Measurements from ENCODE around the gene NDUFV1. TPM values are rescaled to one million over a fixed set of nuclear protein-coding genes. Genes with fewer than 3 reads are reported as not detected.
A peak's percentile ranks its signal among the peaks of the same experiment; 100 is the strongest.

Gene NDUFV1
- total and polyA plus RNA-seq, 12 donors = 295 to 712 (median 613) TPM

GRCh38 chr11:67614730-67615714, 8.3 kb downstream of the NDUFV1 start:
- no peaks in the 10 kb centered on the region for H3K9me3 ChIP-seq
- peak in 8 of 9 donors; percentile 17 to 54 (median 49) for TF ChIP-seq CTCF (IDR thresholded peaks at IDR 0.05)
- intact Hi-C loops (cut with DNase I) = no loop called here
- peaks cover 8 to 36% (median 18%) of the 10 kb centered on the region in 9 donors for H3K4me1 ChIP-seq
- peak; percentile 9 to 61 (median 32) for ATAC-seq
- no peak overlapping the region for H3K4me3 ChIP-seq
- H3K27ac ChIP-seq = peak overlapping the region in 4 of 10 donors; percentile 14 to 92 (median 42)
- peaks cover 0 to 35% (median 27%) of the 10 kb centered on the region in 9 donors for H3K36me3 ChIP-seq
- no peak for DNase-seq
- H3K27me3 ChIP-seq = peaks cover 0 to 17% (median 12%) of the 10 kb centered on the region in 7 donors
- WGBS, 2 donors = 80 to 84% methylated on average over 18 of the region's 18 CpGs

GRCh38 chr11:67615728-67616430, 9.1 kb downstream of the NDUFV1 start:
- no peak for DNase-seq
- H3K27ac ChIP-seq = peak overlapping the region in 1 of 10 donors; percentile 35
- intact Hi-C loops (cut with DNase I) = no loop called here

GRCh38 chr11:67616431-67617242, 9.9 kb downstream of the NDUFV1 start:
- Histone ChIP-seq H3K27me3 (peaks cover 0 to 17% (median 12%) of the 10 kb centered on the region in 7 donors), H3K36me3 (peaks cover 0 to 19% (median 11%) of the 10 kb centered on the region in 9 donors), H3K9me3 (no peaks in the 10 kb centered on the region), H3K4me1 (peaks cover 8 to 36% (median 18%) of the 10 kb centered on the region in 9 donors), H3K4me3 (no peak overlapping the region), H3K27ac (peak overlapping the region in 1 of 10 donors; percentile 56)
- TF ChIP-seq CTCF (IDR thresholded peaks at IDR 0.05) = no peak
- peak in 1 of 2 donors; percentile 4 for DNase-seq
- intact Hi-C loops (cut with DNase I) = no loop called here
- 24 to 30% methylated on average over 11 of the region's 11 CpGs for WGBS, 2 donors
- peak in 4 of 8 donors; percentile 19 to 28 (median 22) for ATAC-seq

More at GRCh38 chr11:67615728-67616430, 9.1 kb downstream of the NDUFV1 start:
- WGBS, 2 donors = 29 to 32% methylated on average over 34 of the region's 34 CpGs
- H3K36me3 ChIP-seq = peaks cover 0 to 26% (median 19%) of the 10 kb centered on the region in 9 donors
- H3K4me1 ChIP-seq = peaks cover 8 to 36% (median 18%) of the 10 kb centered on the region in 9 donors
- H3K9me3 ChIP-seq = no peaks in the 10 kb centered on the region
- no peak for TF ChIP-seq CTCF (IDR thresholded peaks at IDR 0.05)
- no peak overlapping the region for H3K4me3 ChIP-seq
- peak in 4 of 8 donors; percentile 2 to 37 (median 2) for ATAC-seq
- H3K27me3 ChIP-seq = peaks cover 0 to 17% (median 12%) of the 10 kb centered on the region in 7 donors
